ENCODE results near the gene FNDC7.
A peak's percentile ranks its signal among the peaks of the same experiment; 100 is the strongest.
"Not testable (repeated sequence)": the region's sequence is repeated elsewhere in the genome, so short reads cannot be mapped to it uniquely, and the experiment has no call there.

FNDC7 gene

GRCh38 chr1:108712606-108713150 lies at the start of gene FNDC7:
Gene FNDC7 (plus strand): TSS chr1:108712908. CDS start chr1:108712934, 26 bp downstream.
- DNase-seq: no peak

DNA sequence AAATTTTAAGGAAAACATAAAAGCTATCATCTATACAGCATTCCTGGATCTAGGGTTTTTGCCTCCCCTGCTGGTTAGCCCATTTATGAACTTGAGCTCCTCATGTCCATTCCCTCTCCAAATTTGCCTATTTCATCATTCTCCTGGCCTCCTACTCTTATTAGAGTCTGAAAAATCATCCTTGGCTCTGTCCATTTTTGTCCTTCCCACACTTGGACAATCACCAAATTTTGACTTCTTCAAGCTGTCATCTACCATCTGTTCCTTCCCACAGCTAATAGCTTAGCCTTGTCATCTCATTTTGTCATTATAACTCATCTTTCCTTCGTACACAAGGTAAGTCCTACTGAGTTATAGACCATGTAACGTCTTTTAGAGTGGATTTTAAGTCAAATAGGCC lies 49.6 kb upstream of the FNDC7 start:
- DNase-seq: no peak

- no peak for DNase-seq
Measured at GRCh38 chr1:108664481-108664880, 48.2 kb upstream of the FNDC7 start.

- no peak for DNase-seq
Measured at GRCh38 chr1:108665067-108665466, 47.6 kb upstream of the FNDC7 start.

- DNase-seq: no peak
Measured at GRCh38 chr1:108665771-108666170, 46.9 kb upstream of the FNDC7 start.

DNA sequence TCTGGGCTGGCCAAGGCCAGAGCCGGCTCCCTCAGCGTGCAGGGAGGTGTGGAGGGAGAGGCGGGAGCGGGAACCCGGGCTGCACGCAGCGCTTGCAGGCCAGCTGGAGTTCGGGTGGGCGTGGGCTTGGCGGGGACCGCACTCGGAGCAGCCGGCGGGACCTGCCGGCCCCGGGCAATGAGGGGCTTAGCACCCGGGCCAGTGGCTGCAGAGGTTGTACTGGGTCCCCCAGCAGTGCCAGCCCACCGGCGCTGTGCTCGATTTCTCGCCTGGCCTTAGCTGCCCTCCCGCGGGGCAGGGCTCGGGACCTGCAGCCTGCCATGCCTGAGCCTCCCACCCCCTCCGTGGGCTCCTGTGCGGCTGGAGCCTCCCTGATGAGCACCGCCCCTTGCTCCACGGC lies 45.3 kb upstream of the FNDC7 start:
- DNase-seq: not testable (repeated sequence)

- DNase-seq: no peak
Measured at GRCh38 chr1:108668777-108669176, 43.9 kb upstream of the FNDC7 start.

DNA sequence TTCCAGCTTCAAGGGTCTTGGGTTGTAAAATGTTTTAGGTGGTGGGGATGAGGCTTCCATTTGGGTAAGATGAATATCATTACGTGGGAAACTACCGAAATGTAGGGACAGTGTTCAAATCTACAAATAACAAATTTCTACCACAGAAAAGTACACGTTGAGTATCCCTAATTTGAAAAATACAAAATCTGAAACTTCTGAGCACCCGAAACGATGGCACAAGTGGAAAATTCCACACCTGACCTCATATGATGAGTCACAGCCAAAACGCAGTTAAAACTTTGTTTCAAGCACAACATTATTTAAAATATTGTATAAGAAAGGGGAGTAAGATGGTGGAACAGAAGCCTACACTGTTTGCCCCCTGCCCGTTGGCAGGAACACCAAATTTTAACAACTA lies 43.0 kb upstream of the FNDC7 start:
- DNase-seq: no peak

DNA sequence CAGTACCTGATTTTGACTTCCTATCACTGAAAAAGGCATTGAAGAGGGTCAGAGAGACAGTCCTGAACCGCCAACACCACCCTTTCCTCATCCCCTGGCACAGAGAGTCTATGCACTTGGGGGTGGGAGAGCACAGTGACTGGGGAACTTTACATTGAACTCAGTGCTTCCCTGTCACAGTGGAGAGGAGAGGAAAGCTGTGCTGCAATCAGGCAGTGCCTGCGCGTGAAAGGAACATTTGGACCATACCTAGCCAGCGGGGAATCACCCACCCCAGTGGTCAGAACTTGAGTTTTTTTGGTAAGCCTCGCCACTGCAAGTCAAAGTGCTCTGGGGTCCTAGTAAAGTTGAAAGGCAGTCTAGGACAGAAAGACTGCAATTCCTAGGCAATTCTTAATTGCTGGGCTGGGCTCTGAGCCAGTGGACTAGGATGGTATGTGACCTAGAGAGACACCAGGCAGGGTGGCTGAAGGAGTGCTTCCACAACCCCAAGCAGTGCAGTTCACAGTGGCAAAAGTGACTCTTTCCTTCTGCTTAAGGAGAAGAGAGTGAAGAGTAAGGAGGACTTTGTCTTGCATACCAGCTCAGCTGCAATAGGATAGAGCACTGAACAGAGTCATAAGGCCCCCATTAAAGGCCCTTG lies 42.5 kb upstream of the FNDC7 start:
- DNase-seq: no peak

- no peak for DNase-seq
Measured at GRCh38 chr1:108671143-108671542, 41.6 kb upstream of the FNDC7 start.

GRCh38 chr1:108678706-108679105 lies 34.0 kb upstream of the FNDC7 start:
- DNase-seq: no peak

GRCh38 chr1:108679586-108680213 lies 33.0 kb upstream of the FNDC7 start:
- no peak for DNase-seq

- DNase-seq: not testable (repeated sequence)
Measured at GRCh38 chr1:108681701-108682100, 31.0 kb upstream of the FNDC7 start.

DNA sequence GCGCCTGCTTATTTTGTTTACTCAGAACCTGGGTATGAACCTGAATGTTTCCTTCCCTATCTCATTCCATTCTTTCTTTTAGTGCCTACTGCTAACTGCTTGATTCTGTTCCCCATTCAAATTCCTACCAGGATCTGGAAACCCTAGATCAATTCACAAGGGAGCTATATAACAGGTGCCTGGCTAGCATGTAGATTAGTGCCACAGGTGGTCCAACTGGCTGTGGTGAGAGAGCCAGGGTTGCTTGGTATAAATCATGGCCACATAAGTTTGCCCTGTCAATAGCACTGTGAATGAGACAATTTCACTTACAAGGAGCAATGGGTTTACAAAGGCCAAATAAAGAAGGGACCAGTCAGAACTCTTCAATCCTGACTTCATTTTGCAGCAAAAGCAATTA lies 27.2 kb upstream of the FNDC7 start:
- no peak for DNase-seq

GRCh38 chr1:108686614-108687313 lies 25.9 kb upstream of the FNDC7 start:
- DNase-seq: peak; percentile 75

GRCh38 chr1:108691128-108691941 lies 21.4 kb upstream of the FNDC7 start:
- DNase-seq: peak; percentile 69

GRCh38 chr1:108691942-108692723 lies 20.6 kb upstream of the FNDC7 start, which contains the start of gene PRPF38B:
Gene PRPF38B (plus strand): TSS chr1:108692310. CDS start chr1:108692592, 282 bp downstream.
- DNase-seq: peak; percentile 94

DNA sequence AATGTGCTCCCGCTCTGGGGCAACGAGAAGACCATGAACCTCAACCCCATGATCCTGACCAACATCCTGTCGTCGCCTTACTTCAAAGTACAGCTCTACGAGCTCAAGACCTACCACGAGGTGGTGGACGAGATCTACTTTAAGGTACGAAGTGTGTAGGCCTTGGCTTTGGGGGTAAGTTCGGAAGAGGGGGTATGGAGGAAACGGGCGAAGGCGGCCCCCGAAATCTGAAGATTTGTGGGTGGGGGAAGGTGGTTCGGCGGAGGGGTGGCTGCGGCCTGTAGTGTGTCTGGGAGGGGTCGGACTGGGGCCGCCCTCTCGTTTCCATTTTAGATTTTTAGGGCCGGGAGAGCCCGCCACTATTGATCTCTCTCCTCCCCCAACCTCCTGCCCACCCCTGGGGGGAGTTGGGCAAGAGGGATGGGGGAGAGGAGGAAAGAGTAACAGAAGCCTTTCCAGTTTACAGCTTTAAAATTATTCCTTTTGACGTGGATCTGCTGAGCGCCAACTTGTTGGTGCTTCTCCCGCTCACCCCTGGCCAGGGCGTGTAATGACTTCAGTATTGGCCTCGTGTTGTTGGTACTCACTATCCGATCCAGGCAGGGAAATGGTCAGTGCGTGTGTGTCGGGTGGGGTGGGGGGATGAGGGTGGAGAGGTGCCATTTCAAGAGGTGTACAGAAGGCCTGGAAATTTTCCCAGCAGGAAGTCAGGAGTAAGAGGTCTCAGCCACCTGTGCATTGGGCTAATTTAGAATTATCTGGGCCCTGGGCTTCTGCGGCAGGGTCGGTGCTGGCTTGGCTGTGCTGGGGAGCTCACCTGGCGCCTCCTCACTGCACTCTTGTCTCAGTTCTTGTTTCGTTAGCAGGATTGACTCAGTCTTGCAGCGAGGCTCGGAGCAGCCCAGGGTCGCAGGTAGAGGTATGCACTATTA lies 19.7 kb upstream of the FNDC7 start:
- DNase-seq: peak; percentile 74

- no peak for DNase-seq
Measured at GRCh38 chr1:108695535-108695934, 17.2 kb upstream of the FNDC7 start.

DNA sequence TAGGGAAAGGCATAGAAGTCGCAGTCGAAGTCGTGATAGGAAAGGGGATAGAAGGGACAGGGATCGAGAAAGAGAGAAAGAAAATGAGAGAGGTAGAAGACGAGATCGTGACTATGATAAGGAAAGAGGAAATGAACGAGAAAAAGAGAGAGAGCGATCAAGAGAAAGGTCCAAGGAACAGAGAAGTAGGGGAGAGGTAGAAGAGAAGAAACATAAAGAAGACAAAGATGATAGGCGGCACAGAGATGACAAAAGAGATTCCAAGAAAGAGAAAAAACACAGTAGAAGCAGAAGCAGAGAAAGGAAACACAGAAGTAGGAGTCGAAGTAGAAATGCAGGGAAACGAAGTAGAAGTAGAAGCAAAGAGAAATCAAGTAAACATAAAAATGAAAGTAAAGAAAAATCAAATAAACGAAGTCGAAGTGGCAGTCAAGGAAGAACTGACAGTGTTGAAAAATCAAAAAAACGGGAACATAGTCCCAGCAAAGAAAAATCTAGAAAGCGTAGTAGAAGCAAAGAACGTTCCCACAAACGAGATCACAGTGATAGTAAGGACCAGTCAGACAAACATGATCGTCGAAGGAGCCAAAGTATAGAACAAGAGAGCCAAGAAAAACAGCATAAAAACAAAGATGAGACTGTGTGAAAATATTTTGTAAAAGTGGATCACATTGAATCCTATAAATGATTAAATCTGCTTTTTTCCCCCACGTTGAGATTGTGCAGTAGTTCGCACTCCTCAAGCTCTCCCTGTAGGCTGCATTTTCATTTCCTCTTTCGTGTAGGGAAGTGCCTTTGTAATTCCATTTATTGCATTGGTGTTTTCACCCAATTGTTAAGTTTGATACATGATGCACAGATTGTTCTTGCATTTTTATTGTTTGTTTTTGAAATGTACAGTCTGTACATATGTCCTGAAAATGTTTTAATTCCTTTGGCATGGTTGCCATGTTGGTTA lies 13.1 kb upstream of the FNDC7 start:
- DNase-seq: no peak
